Parathyroid adenoma (tissue), 2 donors: ENCODE results near the gene IFIH1.
A peak's percentile ranks its signal among the peaks of the same experiment; 100 is the strongest.

Source experiments
- H2AFZ ChIP-seq: fragments of 300-600 bp; sonication (generic); one replicate; pipeline ENCODE4 v1.7.0; 2017; ENCODE audit warnings: antibody characterized with exemption, mild to moderate bottlenecking
- H3K27ac ChIP-seq: fragments of 300-600 bp; sonication (generic); one replicate; pipeline ENCODE4 v1.7.0; 2017
- H3K27me3 ChIP-seq: fragments of 300-600 bp; sonication (generic); one replicate; pipeline ENCODE4 v1.7.0; 2017; ENCODE audit warnings: low read length; ENCODE audit not compliant: control insufficient read depth, insufficient read depth
- H3K36me3 ChIP-seq: fragments of 300-600 bp; sonication (generic); one replicate; pipeline ENCODE4 v1.7.0; 2017; ENCODE audit warnings: low read length; ENCODE audit not compliant: control insufficient read depth, insufficient read depth
- H3K4me1 ChIP-seq: fragments of 300-600 bp; sonication (generic); one replicate; pipeline ENCODE4 v1.7.0; 2017; ENCODE audit warnings: control low read depth
- H3K4me2 ChIP-seq: fragments of 300-600 bp; sonication (generic); one replicate; pipeline ENCODE4 v1.7.0; 2017; ENCODE audit warnings: low read length
- H3K4me3 ChIP-seq: fragments of 300-600 bp; sonication (generic); one replicate; pipeline ENCODE4 v1.7.0; 2017; ENCODE audit warnings: low read depth, low read length
- H3K79me2 ChIP-seq: fragments of 300-600 bp; sonication (generic); one replicate; pipeline ENCODE4 v1.7.0; 2017; ENCODE audit warnings: control low read depth
- H3K9ac ChIP-seq: fragments of 300-600 bp; sonication (generic); one replicate; pipeline ENCODE4 v1.7.0; 2017; ENCODE audit warnings: mild to moderate bottlenecking
- H3K9me3 ChIP-seq: fragments of 300-600 bp; sonication (generic); one replicate; pipeline ENCODE4 v1.7.0; 2017; ENCODE audit warnings: low read length; ENCODE audit not compliant: control insufficient read depth
- CTCF ChIP-seq: fragments of 300-600 bp; sonication (generic); IDR thresholded peaks from one replicate; pipeline ENCODE4 v1.7.0; 2017; ENCODE audit warnings: antibody characterized with exemption, mild to moderate bottlenecking
- donor health status: primary hyperparathyroidism.

Gene IFIH1

GRCh38 chr2:162318328-162319180, at the start of gene IFIH1:
TSS of gene IFIH1 (minus strand) at chr2:162318684. CDS start at chr2:162318307, 377 bp downstream.
- peak within 1 kb of the TSS; percentile 83 for H2AFZ ChIP-seq
- H3K9me3 ChIP-seq: no peaks in the 10 kb centered on the region
- H3K4me1 ChIP-seq: peaks cover 3% of the 10 kb centered on the region
- H3K79me2 ChIP-seq: peaks cover 3% of the 10 kb centered on the region
- H3K36me3 ChIP-seq: no peaks in the 10 kb centered on the region
- peak; percentile 43 for TF ChIP-seq CTCF
- peak within 1 kb of the TSS; percentile 79 for H3K27ac ChIP-seq
- H3K4me3 ChIP-seq: peak within 1 kb of the TSS; percentile 75
- peak within 1 kb of the TSS; percentile 73 for H3K4me2 ChIP-seq
- no peak within 1 kb of the TSS for H3K9ac ChIP-seq
- H3K27me3 ChIP-seq: no peaks in the 10 kb centered on the region

- Histone ChIP-seq H3K27ac (no peak overlapping the region), H3K79me2 (no peaks in the 10 kb centered on the region), H3K27me3 (no peaks in the 10 kb centered on the region), H3K4me2 (no peak overlapping the region), H3K4me1 (no peaks in the 10 kb centered on the region), H3K9me3 (no peaks in the 10 kb centered on the region), H2AFZ (no peak overlapping the region), H3K4me3 (no peak overlapping the region), H3K36me3 (no peaks in the 10 kb centered on the region), H3K9ac (no peak overlapping the region)
- no peak for TF ChIP-seq CTCF
Observed at GRCh38 chr2:162365392-162365791, 46.9 kb upstream of the IFIH1 start.

- no peak for TF ChIP-seq CTCF
- peak overlapping the region; percentile 89 for H3K4me3 ChIP-seq
- peak overlapping the region; percentile 75 for H3K27ac ChIP-seq
- peak overlapping the region; percentile 67 for H3K9ac ChIP-seq
- H3K79me2 ChIP-seq: no peaks in the 10 kb centered on the region
- H3K4me1 ChIP-seq: peaks cover 3% of the 10 kb centered on the region
- peak overlapping the region; percentile 93 for H2AFZ ChIP-seq
- no peaks in the 10 kb centered on the region for H3K36me3 ChIP-seq
- H3K27me3 ChIP-seq: no peaks in the 10 kb centered on the region
- no peaks in the 10 kb centered on the region for H3K9me3 ChIP-seq
- H3K4me2 ChIP-seq: peak overlapping the region; percentile 89
Observed at GRCh38 chr2:162344617-162344950, 26.1 kb upstream of the IFIH1 start.

- Histone ChIP-seq H3K36me3 (no peaks in the 10 kb centered on the region), H2AFZ (peak within 1 kb of the TSS; percentile 93), H3K4me2 (peak within 1 kb of the TSS; percentile 89), H3K27me3 (no peaks in the 10 kb centered on the region), H3K4me3 (peak within 1 kb of the TSS; percentile 89), H3K9ac (peak within 1 kb of the TSS; percentile 67), H3K4me1 (peaks cover 3% of the 10 kb centered on the region), H3K9me3 (no peaks in the 10 kb centered on the region), H3K27ac (peak within 1 kb of the TSS; percentile 75), H3K79me2 (no peaks in the 10 kb centered on the region)
- TF ChIP-seq CTCF: no peak
Observed at GRCh38 chr2:162343824-162344616, 25.5 kb upstream of the IFIH1 start, which contains the start of gene GCA. TSS of gene GCA (plus strand) at chr2:162344132. CDS start at chr2:162344249, 117 bp downstream.
